Epithelial cell of proximal tubule (primary cell): ENCODE measurements around the gene DOCK10. TPM values are rescaled to one million over a fixed set of nuclear protein-coding genes. Genes with fewer than 3 reads are reported as not detected.

Source experiments
- DNase-seq: peaks from one replicate; pipeline ENCODE4 v3.0.0-alpha.2; 2011; ENCODE audit warnings: low read depth
- H3K4me3 ChIP-seq: 2 replicates; pipeline ENCODE4 v1.5.1; 2011; ENCODE audit warnings: low read depth, mild to moderate bottlenecking, low read length
- CTCF ChIP-seq: conservative IDR thresholded peaks from 2 replicates; pipeline ENCODE4 v1.5.1; 2012; ENCODE audit warnings: low read depth, mild to moderate bottlenecking, low read length
- total RNA-seq: library from RNA; depleted of rRNA; stranded (reverse); fragments of >200 nt; gene quantifications from 2 replicates; pipeline ENCODE4 v1.2.3, GENCODE V29; 2015

The DOCK10 gene
- total RNA-seq = 2.1 and 2.5 TPM in 2 replicates

DNA sequence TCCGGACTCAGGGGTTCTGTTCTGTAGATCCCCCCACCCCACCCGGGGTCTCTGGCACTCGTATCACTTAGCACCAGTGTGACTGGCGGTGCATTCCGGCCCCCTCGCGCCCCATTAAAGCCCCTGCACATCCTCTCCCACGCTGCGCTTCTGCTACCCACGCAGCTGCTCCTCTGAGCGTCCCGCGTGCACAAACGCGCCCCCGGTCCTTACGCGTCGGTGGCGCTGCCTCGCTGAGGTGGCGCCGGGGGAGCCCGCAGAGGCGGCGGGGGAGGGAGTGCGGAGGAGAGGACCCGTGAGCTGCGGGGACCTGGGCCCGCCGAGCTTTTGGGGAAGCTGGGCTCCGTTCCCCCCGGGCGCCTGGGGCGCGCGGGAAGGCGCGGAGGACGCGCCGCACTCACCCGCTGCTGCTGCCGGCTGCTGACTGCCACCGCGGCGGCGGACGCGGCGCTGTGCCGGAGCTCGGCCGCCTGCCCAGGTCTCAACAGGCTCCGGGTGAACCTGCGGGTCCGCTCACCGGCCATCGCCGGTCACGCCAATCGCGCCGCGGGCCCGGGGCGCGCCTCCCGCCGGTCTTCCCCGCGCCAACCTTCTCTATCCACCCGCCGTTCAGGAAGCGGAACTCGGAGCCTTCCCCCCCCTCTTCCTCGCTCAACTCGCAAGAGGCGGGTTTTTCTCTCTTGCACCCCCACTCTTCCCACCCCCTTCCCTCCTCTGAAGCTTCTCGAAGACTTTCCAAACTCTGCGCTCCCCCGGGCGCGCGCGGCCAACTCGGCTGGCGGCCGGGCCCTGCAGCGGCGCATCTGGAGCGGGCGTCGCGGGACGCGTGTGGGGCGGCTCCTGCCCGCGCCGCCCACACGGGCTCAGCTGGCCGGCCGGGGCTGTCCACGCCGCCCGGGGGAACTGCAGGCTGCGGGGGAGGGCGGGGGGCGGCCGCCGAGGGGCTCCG is at the start of gene DOCK10:
DOCK10 (minus strand) TSS at position 618 of the 949 bp plus-strand sequence; CDS start at position 524, 94 bp downstream.
- no peak for TF ChIP-seq CTCF
- no peak for DNase-seq
- H3K4me3 ChIP-seq = peak within 1 kb of the TSS; percentile 64

DNA sequence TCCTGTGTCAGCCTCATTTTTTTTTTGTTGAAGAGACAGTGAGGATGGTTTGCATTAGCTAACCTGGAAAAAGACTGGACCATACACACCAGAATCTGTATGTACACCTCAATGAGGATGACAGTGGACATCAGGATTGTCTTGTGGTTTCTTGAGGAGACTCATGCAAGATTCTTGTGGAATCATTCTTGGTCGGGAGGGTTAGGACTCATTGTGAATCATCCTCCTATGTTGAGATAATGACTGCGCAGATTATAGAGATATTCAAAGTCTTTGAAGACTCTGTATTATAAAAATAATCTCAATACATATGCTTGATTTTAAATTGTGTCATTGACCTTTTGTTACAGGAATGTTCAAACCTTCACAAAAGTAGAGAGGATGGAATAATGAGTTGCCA is 49.1 kb upstream of the DOCK10 start:
- TF ChIP-seq CTCF = no peak
- no peak for DNase-seq
- H3K4me3 ChIP-seq = no peak overlapping the region

- DNase-seq = no peak
Observed at GRCh38 chr2:225090746-225091145, 48.5 kb upstream of the DOCK10 start.

GRCh38 chr2:225086915-225087314 is 44.6 kb upstream of the DOCK10 start:
- no peak for DNase-seq
- no peak overlapping the region for H3K4me3 ChIP-seq
- no peak for TF ChIP-seq CTCF

More at GRCh38 chr2:225090746-225091145, 48.5 kb upstream of the DOCK10 start:
- H3K4me3 ChIP-seq = no peak overlapping the region
- TF ChIP-seq CTCF = no peak

DNA sequence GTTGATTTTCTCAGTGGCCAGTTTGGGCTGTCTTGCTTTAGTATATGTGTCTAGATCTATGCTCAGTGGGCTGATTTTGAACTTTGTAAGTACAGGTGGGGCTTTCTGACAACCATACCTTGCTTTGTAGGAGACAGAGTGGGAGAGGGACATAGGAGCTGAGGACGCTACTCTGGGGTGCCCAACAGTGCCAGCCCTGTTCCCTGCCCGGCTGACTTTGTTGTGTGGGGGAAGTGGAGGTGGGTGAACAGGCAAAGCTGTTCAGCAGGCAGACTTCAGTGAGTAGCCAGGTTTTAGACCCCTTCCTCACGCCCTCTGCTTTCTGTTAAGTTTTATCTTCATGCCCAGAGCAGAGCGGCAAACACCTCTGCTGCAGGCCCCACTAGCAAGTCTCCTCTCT is 44.2 kb upstream of the DOCK10 start:
- H3K4me3 ChIP-seq = no peak overlapping the region
- no peak for TF ChIP-seq CTCF
- no peak for DNase-seq

DNA sequence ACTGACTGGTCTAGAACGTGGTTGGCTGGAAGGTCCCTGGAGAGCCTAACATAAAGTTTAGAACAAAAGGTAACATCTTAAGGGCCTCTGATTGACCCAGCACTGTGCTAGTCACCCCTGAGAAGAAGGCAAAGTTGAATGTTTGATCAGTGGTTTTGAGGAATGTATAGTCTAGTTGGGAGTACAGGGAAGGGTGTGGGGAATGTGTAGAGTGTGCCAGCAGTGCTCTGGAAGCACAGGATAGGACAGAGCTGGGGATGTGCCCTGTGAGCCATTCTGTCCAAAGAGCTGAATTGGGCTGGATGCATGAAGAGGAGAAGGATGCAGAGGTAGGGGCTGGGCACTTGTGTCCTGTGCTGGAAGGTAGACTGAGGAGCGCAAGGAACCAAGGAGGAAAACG is 41.0 kb upstream of the DOCK10 start:
- no peak overlapping the region for H3K4me3 ChIP-seq
- no peak for DNase-seq
- TF ChIP-seq CTCF = no peak
